Activated naive CD4-positive, alpha-beta T cell treated with anti-CD3 and anti-CD28 coated beads for 36 hours (primary cell): Measurements from ENCODE around the gene RUNX1. TPM values are rescaled to one million over a fixed set of nuclear protein-coding genes. Genes with fewer than 3 reads are reported as not detected.

Experiments used
- CTCF ChIA-PET: fragments of 350-600 bp; sonication (Branson Sonifier 250); formaldehyde crosslinking; loops from one replicate; lab custom pipeline; 2021; ENCODE audit warnings: antibody characterized with exemption; lab: Charles Lee
- DNase-seq: peaks from one replicate; pipeline ENCODE4 v3.0.0-alpha.2; 2020
- H3K27ac Mint-ChIP-seq: one replicate; pipeline ENCODE4 v1.8.0; 2021; ENCODE audit warnings: mild to moderate bottlenecking, mixed read lengths
- H3K27me3 Mint-ChIP-seq: one replicate; pipeline ENCODE4 v1.8.0; 2021; ENCODE audit warnings: low read depth, mixed read lengths
- H3K36me3 Mint-ChIP-seq: one replicate; pipeline ENCODE4 v1.8.0; 2021; ENCODE audit warnings: low read depth, mixed read lengths
- H3K4me1 Mint-ChIP-seq: one replicate; pipeline ENCODE4 v1.8.0; 2021; ENCODE audit warnings: low read depth, mixed read lengths
- H3K4me3 Mint-ChIP-seq: one replicate; pipeline ENCODE4 v1.8.0; 2021; ENCODE audit warnings: mild to moderate bottlenecking, moderate library complexity, mixed read lengths
- H3K9me3 Mint-ChIP-seq: one replicate; pipeline ENCODE4 v1.8.0; 2021; ENCODE audit warnings: mixed read lengths
- intact Hi-C: fragments of 100-400 bp; cut with micrococcal nuclease; formaldehyde crosslinking; loops from one replicate; pipeline ENCODE4 v1.15.1; 2023
- total RNA-seq, 2 experiments: library from RNA; stranded (reverse); gene quantifications; one replicate each; pipeline ENCODE4 v1.2.3, GENCODE V29; 2021

RUNX1 gene
- total RNA-seq, 2 experiments from 2014 or later, result 36.9 to 41.0 TPM

DNA sequence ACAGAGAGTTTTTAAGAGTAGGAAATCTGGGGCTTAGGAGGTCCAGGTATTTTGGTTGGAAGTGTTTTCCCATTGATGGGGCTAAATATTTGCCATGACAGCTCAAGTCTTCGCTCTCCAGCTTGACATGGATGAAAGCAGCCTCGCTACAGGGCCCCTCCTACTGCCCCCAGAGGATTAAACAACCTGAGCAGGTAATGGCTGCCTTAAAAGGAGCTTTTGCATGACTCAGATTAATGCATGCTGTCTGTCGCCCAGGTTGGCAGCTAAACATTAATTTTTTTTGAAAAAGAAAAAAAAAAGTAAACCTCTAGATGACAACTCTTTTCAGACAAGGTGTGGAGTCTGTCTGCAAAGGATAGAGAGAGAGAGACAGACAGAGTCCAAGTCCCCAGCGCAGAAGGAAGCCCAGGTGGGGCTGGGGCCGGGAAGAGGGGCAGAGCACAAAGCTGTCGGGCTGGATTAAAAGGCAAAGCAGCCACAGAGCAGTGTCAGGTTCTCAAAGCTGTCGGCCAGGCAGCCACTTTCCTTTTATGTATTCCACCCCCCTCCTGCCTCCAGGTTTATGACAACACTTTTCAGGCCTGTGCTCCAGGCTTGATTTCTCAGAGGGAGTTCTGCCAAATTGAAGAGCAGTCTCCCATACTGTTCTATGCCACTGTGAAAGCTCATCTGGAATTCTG lies 252.4 kb downstream of the RUNX1 start:
- no peak for DNase-seq
- Mint-ChIP-seq H3K27me3 (no peaks in the 10 kb centered on the region), H3K27ac (peak overlapping the region; percentile 48), H3K36me3 (peaks cover 49% of the 10 kb centered on the region), H3K4me1 (peaks cover 1% of the 10 kb centered on the region), H3K9me3 (no peaks in the 10 kb centered on the region), H3K4me3 (no peak overlapping the region)
- intact Hi-C loops, result no loop called here
- CTCF ChIA-PET, result interaction anchor here (0.8 kb wide), 1 partner anchor 90 kb away, joined by 3 read pairs; no protein-coding TSS in a partner anchor

DNA sequence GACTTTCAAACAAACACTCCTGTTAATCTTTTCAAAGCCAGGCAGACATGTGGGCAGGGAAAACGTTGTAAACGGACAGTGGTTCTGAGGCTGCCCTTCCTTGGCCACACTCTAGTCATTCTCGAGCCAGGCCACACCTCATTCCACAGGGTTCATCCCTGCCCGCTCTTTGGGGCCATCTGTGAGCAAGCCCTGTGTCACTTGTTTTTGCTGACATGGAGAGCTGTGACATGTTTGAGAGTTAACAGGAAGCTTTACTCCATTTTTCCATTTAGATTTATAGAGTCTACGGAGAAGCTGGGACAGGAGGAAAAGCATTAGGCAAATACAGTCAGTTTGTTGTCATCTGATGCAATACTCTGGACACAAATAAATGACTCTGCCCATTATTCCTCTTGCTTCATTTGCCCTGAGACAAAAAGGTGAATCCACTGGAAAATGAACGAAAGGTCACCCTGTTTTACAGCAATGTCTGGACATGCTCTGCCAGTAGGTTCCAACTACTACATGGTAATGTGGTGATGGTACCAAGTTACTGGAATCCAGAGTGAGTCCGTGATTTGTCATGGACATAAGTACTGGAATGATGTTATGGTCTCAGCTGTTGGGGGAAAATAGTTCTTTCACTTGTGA lies 253.4 kb downstream of the RUNX1 start:
- CTCF ChIA-PET, result no interaction called here
- Mint-ChIP-seq H3K9me3 (no peaks in the 10 kb centered on the region), H3K36me3 (peaks cover 52% of the 10 kb centered on the region)

DNA sequence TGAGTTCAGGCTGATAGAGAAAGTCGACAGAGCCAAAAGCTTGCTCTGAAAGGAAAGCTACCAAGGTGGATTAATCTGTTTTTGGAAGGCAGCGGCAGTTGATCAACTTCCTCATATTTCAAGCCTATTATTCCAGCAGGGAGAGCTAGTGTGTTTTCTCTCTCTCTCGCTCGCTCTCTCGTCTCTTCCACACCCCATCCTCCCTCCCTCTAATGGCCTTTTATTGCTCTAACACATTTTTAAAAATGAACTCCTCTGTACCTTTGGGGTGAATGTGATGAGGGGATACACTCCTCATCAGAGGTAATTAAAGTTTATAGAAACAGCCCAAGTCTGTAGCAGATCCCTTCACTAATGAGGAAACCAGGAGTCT lies 253.9 kb downstream of the RUNX1 start:
- no peak for DNase-seq
- H3K4me3 Mint-ChIP-seq, result no peak overlapping the region
- CTCF ChIA-PET, result no interaction called here
- no peaks in the 10 kb centered on the region for H3K27me3 Mint-ChIP-seq
- intact Hi-C loops, result no loop called here
- H3K4me1 Mint-ChIP-seq, result no peaks in the 10 kb centered on the region
- no peaks in the 10 kb centered on the region for H3K9me3 Mint-ChIP-seq
- H3K27ac Mint-ChIP-seq, result peak overlapping the region; percentile 34
- peaks cover 51% of the 10 kb centered on the region for H3K36me3 Mint-ChIP-seq

More for the DNA sequence above, 253.4 kb downstream of the RUNX1 start:
- Mint-ChIP-seq H3K4me3 (no peak overlapping the region), H3K4me1 (no peaks in the 10 kb centered on the region), H3K27ac (peak overlapping the region; percentile 48), H3K27me3 (no peaks in the 10 kb centered on the region)
- DNase-seq, result no peak
- intact Hi-C loops, result no loop called here

DNA sequence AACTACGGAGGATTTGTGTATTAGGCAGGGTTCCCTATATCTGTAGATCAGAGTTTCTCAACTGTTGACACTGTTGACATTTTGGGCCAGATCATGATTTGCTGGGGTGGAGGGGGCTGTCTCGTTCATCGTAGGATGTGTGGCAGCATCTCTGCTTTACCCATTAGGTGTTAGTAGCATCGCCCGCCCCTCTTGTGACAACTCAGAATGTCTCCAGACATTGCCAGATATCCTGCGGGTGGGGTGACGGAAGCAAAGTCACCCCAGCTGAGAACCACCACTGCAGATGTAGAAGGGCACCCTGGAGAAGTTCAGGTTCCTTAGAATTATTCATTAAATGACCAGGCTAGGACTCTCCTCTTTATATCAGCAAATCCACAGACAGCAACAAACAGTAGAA lies 254.4 kb downstream of the RUNX1 start:
- intact Hi-C loops, result no loop called here
- CTCF ChIA-PET, result no interaction called here
- no peaks in the 10 kb centered on the region for H3K27me3 Mint-ChIP-seq
- peaks cover 49% of the 10 kb centered on the region for H3K36me3 Mint-ChIP-seq
- H3K9me3 Mint-ChIP-seq, result no peaks in the 10 kb centered on the region
- peak overlapping the region; percentile 15 for H3K27ac Mint-ChIP-seq
- DNase-seq, result no peak
- H3K4me1 Mint-ChIP-seq, result no peaks in the 10 kb centered on the region
- no peak overlapping the region for H3K4me3 Mint-ChIP-seq

DNA sequence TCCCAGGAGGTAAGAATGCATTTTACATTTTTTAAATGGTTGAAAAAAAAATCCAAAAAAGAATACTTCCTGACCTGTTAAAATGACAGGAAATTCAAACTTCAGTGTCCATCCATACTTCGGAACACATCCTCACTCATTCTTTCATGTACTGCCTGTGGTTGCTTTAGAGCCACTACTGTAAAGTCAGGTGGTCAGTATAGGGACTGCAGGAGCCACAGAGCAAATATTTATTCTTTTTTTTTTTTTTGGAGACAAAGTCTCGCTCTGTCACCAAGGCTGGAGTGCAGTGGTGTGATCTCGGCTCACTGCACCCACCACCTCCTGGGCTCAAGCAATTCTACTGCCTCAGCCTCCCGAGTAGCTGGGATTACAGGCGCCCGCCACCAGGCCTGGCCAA lies 255.6 kb downstream of the RUNX1 start:
- peaks cover 44% of the 10 kb centered on the region for H3K36me3 Mint-ChIP-seq
- DNase-seq, result no peak
- no peaks in the 10 kb centered on the region for H3K9me3 Mint-ChIP-seq
- no peaks in the 10 kb centered on the region for H3K27me3 Mint-ChIP-seq
- no peak overlapping the region for H3K27ac Mint-ChIP-seq
- no peaks in the 10 kb centered on the region for H3K4me1 Mint-ChIP-seq
- intact Hi-C loops, result no loop called here
- no peak overlapping the region for H3K4me3 Mint-ChIP-seq
- CTCF ChIA-PET, result no interaction called here

DNA sequence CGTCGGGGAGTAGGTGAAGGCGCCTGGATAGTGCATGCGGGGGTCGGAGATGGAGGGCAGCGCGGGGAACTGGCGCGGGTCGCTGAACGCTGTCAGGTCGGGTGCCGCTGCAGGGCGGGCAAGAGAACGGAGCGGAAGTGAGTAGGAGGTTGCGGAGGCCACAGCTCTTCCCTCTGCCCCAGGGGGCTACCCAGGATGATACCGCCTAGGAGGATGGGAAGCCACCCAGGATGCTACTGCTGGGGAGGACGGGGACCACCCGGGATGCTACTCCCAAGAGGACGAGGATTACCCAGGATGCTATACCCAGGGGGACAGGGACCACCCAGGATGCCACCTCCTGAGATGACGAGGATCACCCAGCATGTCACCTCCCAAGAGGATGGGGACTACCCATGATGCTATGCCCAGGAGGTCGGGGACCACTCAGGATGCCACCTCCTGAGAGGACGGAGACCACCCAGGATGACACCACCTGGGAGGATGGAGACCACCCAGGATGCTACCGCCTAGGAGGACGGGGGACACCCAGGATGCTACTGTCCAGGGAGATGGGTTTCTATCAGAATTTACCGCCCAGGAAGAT lies 256.5 kb downstream of the RUNX1 start:
- Mint-ChIP-seq H3K36me3 (peaks cover 39% of the 10 kb centered on the region), H3K27ac (no peak overlapping the region)

DNA sequence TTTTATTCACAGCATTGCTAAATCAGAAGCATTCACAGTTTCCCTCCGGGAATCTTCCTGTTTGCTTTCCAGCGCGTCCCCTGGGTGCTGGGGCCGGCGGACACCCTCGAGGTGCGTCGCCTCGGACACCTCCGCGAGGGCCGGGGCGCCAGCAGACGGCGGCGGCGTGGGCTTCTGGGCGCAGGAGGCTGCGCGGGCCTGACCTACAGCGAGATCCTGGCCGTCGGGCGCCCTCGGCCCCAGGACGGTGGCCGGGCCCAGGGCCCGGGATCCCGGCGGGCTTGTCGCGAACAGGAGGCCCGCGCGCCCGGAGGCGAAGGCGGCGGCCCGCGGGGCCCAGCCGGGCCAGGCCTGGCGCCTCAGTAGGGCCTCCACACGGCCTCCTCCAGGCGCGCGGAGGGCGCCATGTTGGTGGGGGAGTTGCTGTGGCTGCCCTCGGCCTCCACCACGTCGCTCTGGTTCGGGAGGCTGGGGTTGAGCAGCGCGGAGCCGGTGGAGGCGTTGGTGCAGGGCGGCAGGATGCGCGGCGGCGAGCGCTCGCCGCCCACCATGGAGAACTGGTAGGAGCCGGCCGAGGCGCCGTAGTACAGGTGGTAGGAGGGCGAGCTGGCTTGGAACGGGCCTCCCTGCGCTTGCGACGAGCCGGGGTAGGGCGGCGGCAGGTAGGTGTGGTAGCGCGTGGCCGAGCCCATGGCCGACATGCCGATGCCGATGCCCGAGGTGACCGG lies 257.2 kb downstream of the RUNX1 start:
- H3K36me3 Mint-ChIP-seq, result peaks cover 33% of the 10 kb centered on the region
- H3K4me3 Mint-ChIP-seq, result no peak overlapping the region
- intact Hi-C loops, result no loop called here
- H3K27me3 Mint-ChIP-seq, result no peaks in the 10 kb centered on the region
- CTCF ChIA-PET, result interaction anchor here (0.7 kb wide), 1 partner anchor 656 kb away, joined by 4 read pairs; no protein-coding TSS in a partner anchor
- H3K4me1 Mint-ChIP-seq, result no peaks in the 10 kb centered on the region
- no peaks in the 10 kb centered on the region for H3K9me3 Mint-ChIP-seq
- H3K27ac Mint-ChIP-seq, result no peak overlapping the region
- DNase-seq, result no peak

More for the DNA sequence above, 256.5 kb downstream of the RUNX1 start:
- Mint-ChIP-seq H3K4me1 (no peaks in the 10 kb centered on the region), H3K27me3 (no peaks in the 10 kb centered on the region), H3K4me3 (no peak overlapping the region), H3K9me3 (no peaks in the 10 kb centered on the region)
- CTCF ChIA-PET, result interaction anchor here (0.5 kb wide), 1 partner anchor 1050 kb away, joined by 3 read pairs; no protein-coding TSS in a partner anchor
- no peak for DNase-seq
- intact Hi-C loops, result no loop called here

DNA sequence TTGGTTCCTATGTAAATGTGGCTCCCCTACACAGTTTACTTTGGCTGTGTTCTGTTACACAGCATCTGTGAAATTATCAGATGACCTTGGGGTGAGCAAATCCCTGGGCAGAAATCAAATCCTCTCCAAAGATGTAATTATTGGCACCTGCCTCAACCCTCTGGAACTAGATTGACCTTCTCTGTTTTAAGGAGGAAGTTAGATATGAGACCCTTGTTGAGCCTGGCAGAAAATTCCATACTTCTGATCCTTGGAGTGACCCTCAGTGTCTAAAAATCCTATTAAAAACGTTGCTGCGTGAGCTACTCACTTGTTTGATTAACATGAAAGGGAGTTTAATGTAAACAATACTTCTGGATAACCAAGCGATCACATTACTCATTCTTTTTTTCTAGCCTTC lies 258.3 kb downstream of the RUNX1 start:
- no peak overlapping the region for H3K4me3 Mint-ChIP-seq
- intact Hi-C loops, result no loop called here
- CTCF ChIA-PET, result no interaction called here
- DNase-seq, result no peak
- no peaks in the 10 kb centered on the region for H3K4me1 Mint-ChIP-seq
- H3K27me3 Mint-ChIP-seq, result no peaks in the 10 kb centered on the region
- peaks cover 27% of the 10 kb centered on the region for H3K36me3 Mint-ChIP-seq
- H3K27ac Mint-ChIP-seq, result no peak overlapping the region
- H3K9me3 Mint-ChIP-seq, result no peaks in the 10 kb centered on the region

DNA sequence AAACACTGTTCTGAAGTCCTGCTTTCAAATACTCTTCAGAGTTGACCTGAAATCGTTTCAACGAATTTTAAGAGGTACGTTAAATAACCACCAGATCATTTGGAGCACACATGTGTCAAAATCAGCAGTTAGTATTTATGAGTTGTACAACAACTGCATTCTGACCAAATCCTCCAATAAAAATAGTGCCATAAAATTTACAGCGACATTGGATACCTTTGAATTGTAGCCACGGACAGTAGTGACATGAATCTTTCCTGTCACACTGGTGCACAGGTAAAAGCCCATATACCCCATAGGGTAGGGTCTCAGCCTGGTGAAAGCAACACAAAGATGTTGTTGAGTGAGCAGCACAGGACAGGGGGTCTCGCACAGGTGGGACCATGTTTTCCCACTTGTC lies 258.8 kb downstream of the RUNX1 start:
- H3K27ac Mint-ChIP-seq, result no peak overlapping the region
- H3K27me3 Mint-ChIP-seq, result no peaks in the 10 kb centered on the region
- CTCF ChIA-PET, result no interaction called here
- intact Hi-C loops, result no loop called here
- DNase-seq, result no peak
- no peaks in the 10 kb centered on the region for H3K9me3 Mint-ChIP-seq
- no peak overlapping the region for H3K4me3 Mint-ChIP-seq
- H3K36me3 Mint-ChIP-seq, result peaks cover 24% of the 10 kb centered on the region
- no peaks in the 10 kb centered on the region for H3K4me1 Mint-ChIP-seq

DNA sequence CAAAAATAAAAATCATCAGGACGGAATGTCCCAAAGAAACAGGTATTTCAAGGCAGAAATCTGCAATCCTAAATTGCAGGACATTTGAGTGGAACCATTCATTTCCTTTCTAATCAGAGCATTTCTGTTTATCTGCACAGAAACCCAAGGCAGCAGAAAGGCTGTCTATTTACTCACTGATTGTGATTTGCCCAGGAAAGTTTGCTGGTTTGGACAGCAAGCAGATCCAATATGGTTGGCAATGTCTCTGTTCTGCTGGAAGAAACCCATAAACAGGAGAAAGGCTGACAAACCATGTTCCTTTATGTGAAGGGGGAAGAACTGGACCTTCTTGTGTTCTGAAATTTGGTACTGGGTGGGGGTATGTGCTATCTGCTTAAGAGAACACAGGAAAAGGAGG lies 260.2 kb downstream of the RUNX1 start:
- Mint-ChIP-seq H3K4me3 (no peak overlapping the region), H3K36me3 (peaks cover 13% of the 10 kb centered on the region), H3K9me3 (no peaks in the 10 kb centered on the region), H3K4me1 (no peaks in the 10 kb centered on the region), H3K27ac (peak overlapping the region; percentile 7), H3K27me3 (no peaks in the 10 kb centered on the region)
- intact Hi-C loops, result no loop called here
- CTCF ChIA-PET, result interaction anchor here (0.7 kb wide), 2 partner anchors 64 to 96 kb away, joined by 3 read pairs; no protein-coding TSS in a partner anchor
- no peak for DNase-seq

DNA sequence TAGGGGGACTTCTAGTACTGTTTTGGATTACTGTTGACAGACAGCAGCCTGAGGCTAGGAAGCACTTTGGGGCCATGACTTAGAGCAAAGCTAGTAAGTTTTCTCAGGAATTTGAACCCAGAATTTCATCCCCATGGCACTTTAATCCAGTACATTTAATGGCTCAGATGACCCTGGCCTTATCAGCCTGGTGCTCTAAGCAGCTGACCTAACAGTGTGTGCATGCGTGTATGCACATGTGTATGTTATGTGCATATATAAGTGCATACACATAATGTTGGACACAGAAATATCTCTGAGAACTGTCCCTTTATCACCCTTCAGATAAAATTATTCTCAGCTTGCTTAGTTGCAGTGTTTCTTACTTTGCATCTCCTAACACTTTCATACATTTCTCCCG lies 265.3 kb downstream of the RUNX1 start:
- H3K36me3 Mint-ChIP-seq, result no peaks in the 10 kb centered on the region
- CTCF ChIA-PET, result interaction anchor here (0.6 kb wide), 1 partner anchor 38 kb away, joined by 3 read pairs; no protein-coding TSS in a partner anchor
- no peak for DNase-seq
- H3K4me3 Mint-ChIP-seq, result no peak overlapping the region
- no peaks in the 10 kb centered on the region for H3K9me3 Mint-ChIP-seq
- no peak overlapping the region for H3K27ac Mint-ChIP-seq
- no peaks in the 10 kb centered on the region for H3K4me1 Mint-ChIP-seq
- intact Hi-C loops, result no loop called here
- no peaks in the 10 kb centered on the region for H3K27me3 Mint-ChIP-seq
